WTC11 (cell line): Measurements from ENCODE around the gene FANCC.

Source experiments
- CREM ChIP-seq: sonication (generic); formaldehyde crosslinking; IDR thresholded peaks from 2 replicates; pipeline ENCODE4 v1.8.1; 2022; ENCODE audit warnings: mild to moderate bottlenecking, missing genetic modification reagents, moderate library complexity
- EMX1 ChIP-seq: fragments of 250-450 bp; sonication (Bioruptor Pico); IDR thresholded peaks from 2 replicates; pipeline ENCODE4 v1.8.0; 2021; ENCODE audit warnings: mild to moderate bottlenecking
- ESRRA ChIP-seq: sonication (generic); formaldehyde crosslinking; IDR thresholded peaks from 2 replicates; pipeline ENCODE4 v1.8.1; 2022; ENCODE audit warnings: mild to moderate bottlenecking, missing genetic modification reagents, borderline replicate concordance
- MYBL2 ChIP-seq: sonication (generic); formaldehyde crosslinking; IDR thresholded peaks from 2 replicates; pipeline ENCODE4 v1.8.1; 2023; ENCODE audit warnings: mild to moderate bottlenecking, moderate library complexity, missing genetic modification reagents
- TF ChIP-seq, protein P1 (sequence below): sonication (generic); formaldehyde crosslinking; IDR thresholded peaks from 2 replicates; pipeline ENCODE4 v1.8.1; 2022; ENCODE audit warnings: mild to moderate bottlenecking, moderate library complexity, missing genetic modification reagents
- TF ChIP-seq, protein P2 (sequence below): fragments of 200-600 bp; IDR thresholded peaks from 2 replicates; pipeline ENCODE4 v1.8.0; 2022; ENCODE audit warnings: antibody characterized with exemption
- TF ChIP-seq, protein P3 (sequence below): sonication (generic); formaldehyde crosslinking; IDR thresholded peaks from 2 replicates; pipeline ENCODE4 v1.8.1; 2022; ENCODE audit warnings: low read depth, mild to moderate bottlenecking, moderate library complexity, missing genetic modification reagents, borderline replicate concordance
- TF ChIP-seq, protein P4 (sequence below): sonication (generic); formaldehyde crosslinking; IDR thresholded peaks from 2 replicates; pipeline ENCODE4 v1.8.1; 2023; ENCODE audit warnings: mild to moderate bottlenecking, missing genetic modification reagents
- TF ChIP-seq, protein P5 (sequence below): sonication (generic); formaldehyde crosslinking; conservative IDR thresholded peaks from 2 replicates; pipeline ENCODE4 v1.8.1; 2022; ENCODE audit warnings: mild to moderate bottlenecking, missing genetic modification reagents

DNA sequence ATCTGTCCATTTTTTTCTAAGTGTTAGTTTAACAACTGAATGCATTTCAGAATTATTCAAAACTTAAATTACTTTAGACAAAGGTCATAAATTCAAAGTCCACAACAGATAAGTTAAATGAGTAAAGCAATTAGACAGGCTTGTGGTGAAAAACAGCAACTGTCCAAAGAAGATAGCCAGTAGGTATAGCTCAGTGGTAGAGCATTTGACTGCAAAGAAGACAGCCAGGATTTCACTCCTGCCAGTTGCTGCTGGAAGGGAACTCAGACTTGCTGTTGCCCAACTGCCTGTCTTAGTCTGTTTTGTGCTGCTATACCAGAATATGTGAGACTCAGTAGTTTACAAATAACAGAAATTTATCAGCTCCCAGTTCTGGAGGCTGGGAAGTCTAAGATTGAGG is 10.0 kb downstream of the FANCC start:
- TF ChIP-seq, protein P1, sequence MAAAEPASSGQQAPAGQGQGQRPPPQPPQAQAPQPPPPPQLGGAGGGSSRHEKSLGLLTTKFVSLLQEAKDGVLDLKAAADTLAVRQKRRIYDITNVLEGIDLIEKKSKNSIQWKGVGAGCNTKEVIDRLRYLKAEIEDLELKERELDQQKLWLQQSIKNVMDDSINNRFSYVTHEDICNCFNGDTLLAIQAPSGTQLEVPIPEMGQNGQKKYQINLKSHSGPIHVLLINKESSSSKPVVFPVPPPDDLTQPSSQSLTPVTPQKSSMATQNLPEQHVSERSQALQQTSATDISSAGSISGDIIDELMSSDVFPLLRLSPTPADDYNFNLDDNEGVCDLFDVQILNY (CRISPR knock-in tag), result no peak
- TF ChIP-seq, protein P2, sequence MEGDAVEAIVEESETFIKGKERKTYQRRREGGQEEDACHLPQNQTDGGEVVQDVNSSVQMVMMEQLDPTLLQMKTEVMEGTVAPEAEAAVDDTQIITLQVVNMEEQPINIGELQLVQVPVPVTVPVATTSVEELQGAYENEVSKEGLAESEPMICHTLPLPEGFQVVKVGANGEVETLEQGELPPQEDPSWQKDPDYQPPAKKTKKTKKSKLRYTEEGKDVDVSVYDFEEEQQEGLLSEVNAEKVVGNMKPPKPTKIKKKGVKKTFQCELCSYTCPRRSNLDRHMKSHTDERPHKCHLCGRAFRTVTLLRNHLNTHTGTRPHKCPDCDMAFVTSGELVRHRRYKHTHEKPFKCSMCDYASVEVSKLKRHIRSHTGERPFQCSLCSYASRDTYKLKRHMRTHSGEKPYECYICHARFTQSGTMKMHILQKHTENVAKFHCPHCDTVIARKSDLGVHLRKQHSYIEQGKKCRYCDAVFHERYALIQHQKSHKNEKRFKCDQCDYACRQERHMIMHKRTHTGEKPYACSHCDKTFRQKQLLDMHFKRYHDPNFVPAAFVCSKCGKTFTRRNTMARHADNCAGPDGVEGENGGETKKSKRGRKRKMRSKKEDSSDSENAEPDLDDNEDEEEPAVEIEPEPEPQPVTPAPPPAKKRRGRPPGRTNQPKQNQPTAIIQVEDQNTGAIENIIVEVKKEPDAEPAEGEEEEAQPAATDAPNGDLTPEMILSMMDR, result no peak
- TF ChIP-seq CREM (CRISPR knock-in tag), result no peak
- TF ChIP-seq, protein P3, sequence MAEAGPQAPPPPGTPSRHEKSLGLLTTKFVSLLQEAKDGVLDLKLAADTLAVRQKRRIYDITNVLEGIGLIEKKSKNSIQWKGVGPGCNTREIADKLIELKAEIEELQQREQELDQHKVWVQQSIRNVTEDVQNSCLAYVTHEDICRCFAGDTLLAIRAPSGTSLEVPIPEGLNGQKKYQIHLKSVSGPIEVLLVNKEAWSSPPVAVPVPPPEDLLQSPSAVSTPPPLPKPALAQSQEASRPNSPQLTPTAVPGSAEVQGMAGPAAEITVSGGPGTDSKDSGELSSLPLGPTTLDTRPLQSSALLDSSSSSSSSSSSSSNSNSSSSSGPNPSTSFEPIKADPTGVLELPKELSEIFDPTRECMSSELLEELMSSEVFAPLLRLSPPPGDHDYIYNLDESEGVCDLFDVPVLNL (CRISPR knock-in tag), result no peak
- TF ChIP-seq, protein P4, sequence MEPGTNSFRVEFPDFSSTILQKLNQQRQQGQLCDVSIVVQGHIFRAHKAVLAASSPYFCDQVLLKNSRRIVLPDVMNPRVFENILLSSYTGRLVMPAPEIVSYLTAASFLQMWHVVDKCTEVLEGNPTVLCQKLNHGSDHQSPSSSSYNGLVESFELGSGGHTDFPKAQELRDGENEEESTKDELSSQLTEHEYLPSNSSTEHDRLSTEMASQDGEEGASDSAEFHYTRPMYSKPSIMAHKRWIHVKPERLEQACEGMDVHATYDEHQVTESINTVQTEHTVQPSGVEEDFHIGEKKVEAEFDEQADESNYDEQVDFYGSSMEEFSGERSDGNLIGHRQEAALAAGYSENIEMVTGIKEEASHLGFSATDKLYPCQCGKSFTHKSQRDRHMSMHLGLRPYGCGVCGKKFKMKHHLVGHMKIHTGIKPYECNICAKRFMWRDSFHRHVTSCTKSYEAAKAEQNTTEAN (CRISPR knock-in tag), result no peak
- TF ChIP-seq EMX1 (CRISPR knock-in tag), result no peak
- no peak for TF ChIP-seq ESRRA (CRISPR knock-in tag)
- TF ChIP-seq, protein P5, sequence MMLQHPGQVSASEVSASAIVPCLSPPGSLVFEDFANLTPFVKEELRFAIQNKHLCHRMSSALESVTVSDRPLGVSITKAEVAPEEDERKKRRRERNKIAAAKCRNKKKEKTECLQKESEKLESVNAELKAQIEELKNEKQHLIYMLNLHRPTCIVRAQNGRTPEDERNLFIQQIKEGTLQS, result no peak
- TF ChIP-seq MYBL2 (CRISPR knock-in tag), result no peak
